Activated CD8-positive, alpha-beta memory T cell treated with anti-CD3 and anti-CD28 coated beads, Interleukin-2, amount 50 U/mL, for 1 hour (primary cell): ENCODE data around the gene PRKCB.
"Not testable (repeated sequence)": the region's sequence is repeated elsewhere in the genome, so short reads cannot be mapped to it uniquely, and the experiment has no call there.

ENCODE experiments used
- DNase-seq: peaks from one replicate; pipeline ENCODE4 v3.0.0-alpha.2; 2020; ENCODE audit errors: extremely low read depth

Gene PRKCB

DNA sequence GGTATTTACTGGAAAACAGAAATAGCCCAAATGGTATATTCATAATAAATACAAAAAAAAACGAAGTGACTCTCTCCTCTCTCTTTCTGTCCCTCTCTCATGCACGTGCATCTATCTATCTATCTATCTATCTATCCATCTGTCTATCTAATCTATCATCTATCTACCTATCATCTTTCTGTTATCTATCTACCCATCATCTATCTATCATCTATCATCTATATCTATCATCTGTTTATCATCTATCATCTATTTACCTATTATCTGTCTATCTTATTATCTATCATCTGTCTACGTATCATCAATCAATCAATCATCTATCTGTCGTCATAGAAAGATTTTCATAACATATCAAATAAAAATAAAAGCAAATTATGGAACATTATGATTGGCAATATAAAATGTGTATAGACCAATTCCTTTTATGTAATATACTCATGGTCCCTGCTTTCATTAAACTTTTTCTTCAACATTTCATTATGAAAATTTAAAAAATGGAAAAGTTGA is 293.7 kb downstream of the PRKCB start:
- no peak for DNase-seq

DNA sequence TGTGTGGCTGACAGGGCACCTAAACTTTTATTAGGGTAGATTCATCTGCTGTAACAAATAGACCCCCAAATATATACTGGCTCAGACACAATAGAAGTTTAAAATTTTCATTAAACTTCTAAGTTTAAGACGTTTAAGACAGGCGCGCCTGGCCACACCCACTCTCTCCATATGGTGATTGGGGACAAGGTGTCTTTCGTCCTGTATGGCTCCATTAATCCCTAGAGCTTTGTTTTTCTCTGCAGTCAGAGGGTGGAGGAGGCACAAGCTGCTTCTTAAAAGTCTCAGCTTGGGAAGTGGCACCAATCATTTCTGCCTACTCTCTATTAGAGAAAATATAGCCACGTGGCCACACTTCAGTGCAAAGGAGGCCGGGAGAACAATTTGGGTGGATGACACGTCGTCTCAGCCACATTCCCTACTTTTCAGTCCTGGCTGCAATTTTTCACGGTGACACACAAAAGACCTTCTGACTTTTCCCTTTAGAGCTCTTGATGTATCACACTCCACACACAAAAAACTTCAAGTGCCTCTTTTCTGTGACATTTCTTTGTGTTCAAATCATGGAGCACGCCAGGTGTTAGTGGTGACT is 294.8 kb downstream of the PRKCB start:
- DNase-seq: no peak

DNA sequence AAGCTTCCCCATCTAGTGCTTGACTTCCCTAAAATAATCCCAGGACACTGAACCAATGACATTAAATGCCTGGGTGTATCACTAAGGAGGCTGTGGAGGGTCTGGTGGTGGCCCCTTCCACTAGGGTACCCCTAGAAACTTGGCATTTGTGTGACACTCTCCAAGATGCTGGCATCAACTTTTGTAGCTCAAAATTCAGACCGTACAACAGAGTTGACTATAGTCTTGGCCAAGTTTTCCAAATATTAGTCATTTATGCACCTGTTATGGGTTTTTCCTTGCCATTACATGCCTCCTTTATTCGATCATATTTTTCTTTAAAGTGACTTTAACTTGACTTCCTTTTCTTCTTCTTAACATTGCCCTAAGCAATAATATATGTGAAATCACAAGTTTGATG is 295.5 kb downstream of the PRKCB start:
- no peak for DNase-seq

DNA sequence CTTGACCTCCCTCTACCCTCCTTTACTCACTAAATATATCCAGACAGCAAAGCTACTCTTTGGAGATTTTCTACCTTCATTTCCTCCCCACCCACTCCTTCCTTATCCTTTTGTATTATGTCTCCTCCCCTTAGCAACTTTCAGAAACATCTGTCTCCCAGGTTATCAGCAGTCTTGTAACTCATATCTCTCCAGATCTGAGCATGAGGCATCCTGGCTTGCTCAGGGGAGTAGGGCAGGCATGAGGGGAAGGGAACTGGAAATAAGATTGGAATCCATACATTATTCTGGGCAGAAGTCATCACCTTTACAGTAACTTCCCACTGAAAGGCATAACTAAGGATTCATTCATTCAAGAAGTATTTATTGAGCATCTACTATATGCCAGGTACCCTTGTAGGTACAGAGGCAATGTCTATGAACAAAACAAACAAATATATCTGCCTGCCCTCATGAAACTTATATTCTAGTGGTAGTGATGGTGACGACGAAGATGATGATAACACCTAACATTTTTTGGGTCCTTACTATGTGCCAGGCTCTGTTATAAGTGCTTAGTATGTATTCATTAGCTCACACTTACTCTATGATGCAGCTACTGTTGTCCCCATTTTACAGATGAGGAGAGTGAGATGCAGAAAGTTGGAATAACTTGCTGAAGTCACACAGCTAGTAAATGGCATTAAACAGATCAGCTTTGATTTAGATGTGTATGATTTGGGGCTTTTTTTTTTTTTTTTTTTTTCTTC is 296.4 kb downstream of the PRKCB start:
- no peak for DNase-seq

DNA sequence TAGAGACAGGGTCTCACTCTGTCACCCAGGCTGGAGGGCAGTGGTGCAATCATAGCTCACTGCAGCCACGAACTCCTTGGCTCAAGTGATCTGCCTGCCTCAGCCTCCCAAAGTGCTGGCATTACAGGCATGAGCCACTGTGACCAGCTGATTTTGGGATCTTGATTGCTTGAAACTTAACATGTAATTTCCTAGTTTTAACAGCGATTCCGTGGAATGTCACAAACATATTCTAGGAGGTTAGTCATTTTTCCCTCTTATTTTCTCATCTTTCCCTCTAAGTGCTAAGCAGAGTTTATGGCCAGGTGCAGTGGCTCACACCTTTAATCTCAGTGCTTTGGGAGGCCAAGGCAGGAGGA is 297.0 kb downstream of the PRKCB start:
- no peak for DNase-seq

DNA sequence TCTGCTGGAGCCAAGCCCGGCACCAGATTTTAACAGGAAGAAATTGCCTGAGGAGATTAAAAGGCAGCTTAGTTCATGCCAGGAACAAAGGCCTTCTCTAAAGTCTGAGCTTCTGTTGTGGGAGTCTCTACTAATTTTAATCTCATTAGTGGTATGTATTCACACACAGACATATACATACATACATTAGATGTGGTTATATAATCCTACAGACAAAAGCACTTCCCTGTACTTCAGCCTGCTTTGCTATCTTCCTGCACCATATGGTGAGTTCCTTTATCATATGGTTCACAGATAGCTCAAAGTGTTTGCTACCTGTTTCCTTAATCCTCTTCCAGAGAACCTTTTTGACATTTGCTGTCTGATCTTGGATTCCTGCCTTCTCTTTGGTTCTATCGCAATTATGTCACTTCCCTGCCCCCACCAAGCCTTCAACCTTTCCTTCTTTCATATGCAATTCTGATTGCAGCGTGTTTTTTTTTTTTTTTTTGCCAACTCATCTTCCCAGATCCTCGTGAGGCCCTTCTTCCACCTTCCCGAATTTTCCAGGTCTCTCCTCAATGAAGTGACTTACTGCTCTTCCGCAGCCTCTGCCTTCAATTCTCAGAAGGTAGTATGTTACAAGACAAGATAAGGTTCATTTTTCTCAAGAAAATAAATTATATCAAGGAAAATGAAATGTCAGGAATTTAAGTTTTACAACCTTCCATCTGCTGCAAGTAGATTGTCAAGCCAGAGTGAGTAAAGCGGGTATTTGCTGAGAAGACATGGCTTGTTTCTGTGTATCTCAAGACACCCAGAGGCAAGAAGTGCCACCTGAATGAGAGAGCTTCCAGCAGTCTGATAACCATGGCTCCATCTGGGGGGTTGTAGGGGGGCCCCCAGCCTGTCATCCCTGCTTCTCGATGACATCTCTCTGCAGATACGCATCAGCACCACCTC is 300.1 kb downstream of the PRKCB start:
- no peak for DNase-seq

DNA sequence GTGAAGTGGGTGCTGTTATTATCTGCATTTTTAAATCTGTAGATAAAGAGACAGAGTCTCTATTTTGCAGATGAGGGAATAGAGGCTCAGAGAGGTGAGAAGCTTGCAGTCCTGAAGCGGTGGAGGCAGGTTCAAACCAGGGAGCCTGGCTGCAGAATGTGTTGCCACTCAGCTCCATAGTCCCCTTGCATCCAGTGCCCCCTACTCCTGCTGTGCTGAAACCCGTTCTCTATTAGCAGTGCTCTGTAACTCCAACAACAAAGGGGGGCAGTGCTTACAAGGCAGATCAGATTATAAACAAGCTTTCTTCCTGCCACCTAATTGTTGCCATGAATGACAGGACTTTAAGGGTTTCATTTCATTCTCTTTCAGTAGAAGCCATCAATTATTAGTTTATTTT is 302.2 kb downstream of the PRKCB start:
- no peak for DNase-seq

DNA sequence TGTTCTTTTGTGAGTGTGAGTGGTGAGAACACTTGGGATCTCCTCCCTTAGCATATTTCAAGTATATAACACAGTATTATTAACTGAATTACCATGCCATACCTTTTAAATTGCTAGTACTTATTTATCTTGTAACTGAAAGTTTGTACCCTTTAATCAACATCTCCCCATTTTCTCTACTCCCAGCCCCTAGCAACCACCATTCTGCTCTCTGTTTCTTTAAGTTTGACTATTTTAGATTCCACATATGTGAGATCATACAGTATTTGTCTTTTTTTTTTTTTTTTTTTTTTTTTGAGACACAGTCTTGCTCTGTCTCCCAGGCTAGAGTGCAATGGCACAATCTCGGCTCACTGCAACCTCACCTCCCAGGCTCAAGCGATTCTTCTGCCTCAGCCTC is 302.8 kb downstream of the PRKCB start:
- no peak for DNase-seq

DNA sequence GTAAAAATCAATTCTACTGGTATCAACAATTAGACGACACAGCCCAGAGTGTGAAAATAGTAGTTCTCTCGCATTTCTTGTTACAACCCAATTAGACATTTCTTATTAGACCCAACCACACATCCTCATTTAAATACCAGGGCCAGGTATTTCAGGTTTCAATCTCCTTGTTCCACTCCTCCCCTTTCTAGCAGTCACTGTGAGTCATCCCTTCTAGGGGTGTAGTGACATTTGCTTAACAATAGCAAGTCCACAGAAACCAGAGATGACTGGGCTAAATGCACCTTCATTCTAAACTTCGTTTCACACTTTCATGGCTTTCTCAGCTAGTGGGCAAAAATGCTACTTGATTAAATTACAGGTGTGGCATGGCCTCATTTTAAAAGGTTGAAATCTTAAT is 303.5 kb downstream of the PRKCB start:
- no peak for DNase-seq

DNA sequence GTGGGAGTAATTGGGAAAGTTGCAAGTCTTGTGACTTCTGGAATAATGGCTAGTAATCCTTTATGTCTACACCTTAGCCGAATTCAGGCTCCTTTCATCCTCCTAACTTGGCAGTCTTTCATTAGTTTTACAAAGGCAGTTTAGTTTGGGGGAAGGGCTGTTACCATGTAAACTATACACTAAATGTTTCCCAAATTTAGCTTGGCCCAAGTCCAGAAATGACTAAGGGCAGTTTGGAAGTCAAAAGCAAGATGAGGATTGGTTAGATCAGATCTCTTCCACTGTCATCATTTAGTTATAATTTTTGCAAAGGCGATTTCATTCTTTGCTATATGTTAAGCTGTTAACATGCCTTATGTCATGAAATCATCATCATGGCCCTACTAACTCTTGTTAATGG is 304.9 kb downstream of the PRKCB start:
- no peak for DNase-seq

DNA sequence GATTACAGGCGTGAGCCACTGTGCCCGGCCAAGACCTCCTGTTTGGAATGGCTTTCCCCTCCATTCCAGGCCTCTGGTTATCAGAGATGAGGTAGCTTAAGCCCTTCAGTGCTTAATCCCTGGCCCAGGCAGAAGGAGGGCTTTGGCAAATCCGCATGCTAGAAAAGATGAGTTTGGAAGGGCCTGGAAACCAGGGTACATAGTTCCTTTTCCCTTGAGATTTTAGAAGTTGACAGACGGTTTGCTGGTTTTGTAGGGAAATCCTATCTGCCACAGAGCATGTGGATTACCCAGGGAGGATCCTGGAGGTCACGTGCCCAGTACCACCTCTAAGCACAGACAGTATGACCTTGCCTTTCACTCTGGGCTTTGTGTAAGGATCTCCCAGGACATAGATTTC is 305.7 kb downstream of the PRKCB start:
- no peak for DNase-seq

DNA sequence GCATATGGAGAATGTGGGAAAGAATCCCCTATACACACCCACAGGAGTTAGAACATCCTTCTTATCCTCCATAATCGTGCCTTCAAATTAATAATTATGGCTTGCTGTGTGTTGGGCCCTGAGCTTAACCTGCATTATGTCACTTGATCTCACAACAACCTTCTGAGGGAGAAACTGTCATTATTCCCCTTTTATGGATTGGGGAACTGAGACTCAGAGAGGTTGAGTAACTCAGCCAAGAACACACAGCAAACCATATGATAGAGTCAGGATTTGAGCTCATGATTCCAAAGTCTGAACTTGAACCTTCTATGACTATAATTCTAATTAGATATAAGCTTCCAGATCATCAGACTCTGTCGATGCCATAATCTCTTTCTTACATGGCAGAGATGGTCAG is 306.1 kb downstream of the PRKCB start:
- DNase-seq: no peak

DNA sequence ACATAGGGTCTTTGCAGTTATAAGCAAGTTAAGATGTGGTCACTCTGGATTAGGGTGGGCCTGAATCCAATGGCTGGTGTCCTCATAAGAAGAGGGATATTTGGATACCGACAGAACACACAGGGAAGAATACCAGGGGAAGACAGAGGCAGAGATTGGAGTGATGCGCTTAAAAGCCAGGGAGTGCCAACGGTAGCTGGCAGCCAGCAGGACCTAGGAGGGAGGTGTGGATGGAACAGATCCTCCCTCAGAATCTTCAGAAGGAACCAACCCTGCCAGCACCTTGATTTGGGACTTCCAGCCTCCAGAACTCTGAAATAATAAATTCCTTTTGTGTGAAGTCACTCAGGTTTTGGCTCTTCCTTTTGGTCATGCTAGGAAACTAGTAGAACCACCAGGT is 310.1 kb downstream of the PRKCB start:
- no peak for DNase-seq

DNA sequence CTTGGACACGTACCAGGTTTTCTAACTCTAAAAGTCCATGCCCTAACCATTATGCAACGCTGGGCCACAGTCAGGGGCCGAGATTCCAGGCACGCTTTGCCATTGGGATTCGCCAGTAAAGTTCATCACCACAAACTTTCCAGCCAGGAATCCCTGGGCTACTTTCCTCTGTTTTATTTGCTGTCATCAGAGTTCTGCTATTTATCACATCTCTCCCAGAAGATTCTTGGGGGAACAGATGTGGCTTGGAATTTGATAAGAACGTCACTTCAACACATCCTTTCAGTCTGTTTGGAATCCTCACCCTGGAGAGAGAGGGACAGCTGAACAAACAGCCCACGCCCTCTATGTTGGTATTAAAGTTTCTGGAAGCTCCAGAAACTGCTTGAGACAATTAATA is 310.7 kb downstream of the PRKCB start:
- no peak for DNase-seq

DNA sequence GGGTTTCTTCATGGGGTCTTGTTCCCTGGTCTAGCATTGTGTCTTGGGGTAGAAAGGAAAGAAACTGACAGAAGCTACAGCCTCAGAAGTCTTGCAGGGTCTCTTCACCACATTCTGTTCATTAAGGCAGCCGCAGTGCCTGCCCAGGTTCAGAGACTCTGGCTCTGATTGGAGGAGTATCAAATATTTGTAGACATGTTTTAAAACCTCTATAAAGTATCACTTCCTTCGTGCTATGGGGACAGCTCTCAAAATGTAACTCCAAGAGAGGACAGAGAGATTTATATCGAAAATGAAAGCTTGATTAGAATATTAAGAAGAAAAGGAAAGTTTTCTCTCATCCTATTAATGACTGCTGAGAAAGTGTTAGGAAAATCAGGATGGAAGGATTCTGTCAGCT is 313.3 kb downstream of the PRKCB start:
- DNase-seq: no peak

DNA sequence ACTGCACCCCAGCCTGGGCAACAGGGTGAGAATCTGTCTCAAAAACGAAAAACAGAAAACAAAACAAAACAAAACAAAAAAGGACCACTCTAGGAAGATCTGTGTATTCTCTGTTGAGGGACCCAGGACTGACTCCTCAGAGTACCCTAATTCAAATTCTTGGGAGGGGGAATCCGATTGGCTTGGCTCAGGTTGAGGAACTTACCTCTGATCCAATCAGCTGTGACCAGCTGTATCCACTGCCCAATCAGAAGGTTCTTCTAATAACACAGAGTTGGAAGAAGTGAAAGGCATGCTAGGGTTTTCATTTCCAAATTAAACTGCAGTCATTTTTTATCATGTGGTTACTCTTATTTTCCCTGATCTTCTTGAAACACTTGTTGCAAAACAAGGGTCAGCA is 314.5 kb downstream of the PRKCB start:
- no peak for DNase-seq

DNA sequence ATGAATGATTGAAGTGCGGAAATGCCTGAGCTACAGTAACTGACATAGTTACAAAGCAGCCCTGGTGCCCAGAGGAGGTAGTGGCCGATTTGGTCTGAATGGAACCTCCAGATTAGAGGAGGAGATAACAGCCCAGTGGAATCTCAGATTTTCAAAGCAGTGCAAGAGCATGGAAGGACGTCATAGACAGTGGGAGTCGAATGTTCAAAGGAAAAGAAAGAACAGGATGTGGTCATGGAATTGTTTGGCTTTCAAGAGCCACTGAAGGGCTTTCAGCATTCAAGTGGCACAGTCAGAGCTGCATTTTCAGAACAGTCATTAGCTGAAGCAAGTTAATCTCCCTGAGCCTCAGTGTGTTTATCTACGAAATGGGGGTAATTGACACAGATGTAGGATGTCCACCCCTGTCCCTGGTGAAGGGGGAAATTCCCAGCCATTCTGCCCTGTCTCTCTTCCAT is 315.7 kb downstream of the PRKCB start:
- DNase-seq: no peak

DNA sequence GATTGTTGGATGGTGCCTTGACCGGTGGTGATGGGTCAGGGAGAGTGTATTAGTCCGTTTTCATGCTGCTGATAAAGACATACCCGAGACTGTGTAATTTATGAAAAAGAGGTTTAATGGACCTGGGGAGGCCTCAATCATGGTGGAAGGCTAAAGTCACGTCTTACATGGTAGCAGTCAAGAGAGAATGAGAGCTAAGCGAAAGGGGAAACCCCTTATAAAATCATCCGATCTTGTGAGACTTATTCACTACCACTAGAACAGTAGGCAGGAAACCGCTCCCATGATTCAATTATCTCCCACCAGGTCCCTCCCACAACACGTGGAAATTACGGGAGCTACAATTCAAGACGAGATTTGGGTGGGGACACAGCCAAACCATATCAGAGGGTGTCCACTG is 316.3 kb downstream of the PRKCB start:
- DNase-seq: not testable (repeated sequence)

DNA sequence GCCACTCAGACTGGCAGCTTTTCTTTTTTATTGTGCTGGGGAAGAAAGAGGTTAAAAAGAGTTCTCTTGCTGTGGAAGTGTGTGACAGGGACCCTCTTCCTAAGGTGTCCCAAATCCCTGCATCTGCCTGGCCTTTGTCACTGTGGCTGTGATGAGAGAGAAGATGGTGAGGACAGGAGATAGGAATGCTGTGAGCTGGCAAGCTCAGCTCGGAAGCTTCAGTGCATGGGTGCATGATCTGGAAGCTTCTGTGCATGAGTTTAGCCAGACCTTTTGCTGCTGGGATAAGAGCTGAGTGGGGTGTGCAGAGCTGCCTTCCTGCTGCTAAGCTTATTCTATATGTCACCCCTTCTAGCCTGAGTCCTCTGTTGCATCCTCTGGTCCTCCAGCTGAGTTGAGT is 317.0 kb downstream of the PRKCB start:
- DNase-seq: no peak

DNA sequence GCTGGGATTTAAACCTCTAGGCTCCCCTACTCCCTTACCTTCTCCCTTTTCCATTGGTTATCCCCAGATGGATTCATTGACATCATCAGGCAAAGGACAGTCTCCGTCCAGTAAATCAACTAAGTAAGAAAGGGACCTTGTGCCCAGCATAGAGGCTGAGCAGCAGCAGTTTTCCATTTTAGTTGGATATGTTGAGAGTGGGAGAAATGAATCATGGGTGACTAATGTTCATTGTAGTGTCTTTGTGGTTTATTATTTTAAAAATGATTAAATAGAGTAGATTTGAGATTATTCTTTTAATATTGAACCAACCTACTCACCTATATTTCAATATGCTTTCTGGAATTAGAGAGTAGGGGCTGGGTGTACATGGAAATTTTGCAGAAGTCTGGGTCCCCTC is 321.0 kb downstream of the PRKCB start:
- DNase-seq: no peak

DNA sequence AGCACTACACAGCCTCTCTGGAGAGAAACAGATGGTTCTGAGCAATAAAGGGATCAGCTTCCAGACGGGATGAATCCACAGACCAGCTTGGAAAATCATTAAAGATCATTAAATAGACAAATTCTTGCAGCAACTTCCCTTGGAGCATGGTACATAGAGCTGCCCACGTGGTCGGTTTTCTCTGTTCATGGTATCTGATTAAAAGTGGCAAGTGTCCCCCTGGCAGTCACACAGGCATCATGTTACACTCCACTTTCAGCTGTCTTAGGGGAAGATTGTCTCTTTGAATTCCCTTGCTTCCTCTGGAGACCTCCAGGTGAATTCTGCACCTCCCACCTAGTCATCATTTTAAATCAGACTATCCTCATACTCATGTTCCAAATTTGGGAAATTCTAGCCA is 328.2 kb downstream of the PRKCB start:
- no peak for DNase-seq

DNA sequence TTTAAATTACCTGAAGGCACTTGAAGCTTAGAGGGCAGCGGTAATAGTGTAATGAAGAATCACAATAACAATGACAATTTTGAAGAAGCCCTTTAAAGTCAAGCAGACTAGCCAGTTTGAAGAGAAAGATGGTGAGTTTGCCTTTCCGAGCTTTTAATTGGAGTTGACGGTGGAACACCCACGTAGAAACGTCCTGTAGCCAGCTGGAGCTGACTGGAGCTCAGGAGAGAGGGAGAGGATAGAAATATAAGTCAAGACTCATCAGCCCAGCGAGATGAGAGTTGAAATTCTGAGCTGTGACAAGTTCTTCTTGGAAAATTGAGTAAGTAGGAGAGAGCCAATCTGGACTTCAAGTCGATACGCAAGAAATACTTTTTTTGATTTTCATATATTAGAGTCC is 328.6 kb downstream of the PRKCB start:
- no peak for DNase-seq

DNA sequence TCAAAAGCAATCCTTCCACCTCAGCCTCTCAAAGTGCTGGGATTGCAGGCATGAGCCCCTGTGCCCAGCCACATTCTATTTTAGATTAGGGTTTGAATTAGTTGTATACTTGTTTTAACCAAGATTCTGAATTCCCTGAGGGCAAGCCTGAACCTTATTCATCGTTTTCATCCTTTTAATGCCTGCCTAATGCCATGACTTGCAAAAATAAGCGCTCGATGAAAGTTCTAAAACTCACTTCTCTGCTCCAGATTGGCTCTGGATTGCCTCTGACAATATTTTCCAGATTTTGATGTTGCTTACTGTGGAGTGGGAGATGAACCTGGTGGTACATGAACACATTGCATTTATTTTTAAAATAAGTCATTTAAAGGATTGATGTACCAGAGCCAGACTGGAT is 329.5 kb downstream of the PRKCB start:
- no peak for DNase-seq
